Spleen (tissue), 13 donors: Measurements from ENCODE around the gene GAGE12C. TPM values are rescaled to one million over a fixed set of nuclear protein-coding genes. Genes with fewer than 3 reads are reported as not detected.
"Not testable (repeated sequence)": the region's sequence is repeated elsewhere in the genome, so short reads cannot be mapped to it uniquely, and the experiment has no call there.

Experiments used
- DNase-seq: peaks from one replicate; pipeline ENCODE4 v3.0.0-alpha.2; 2020
- H3K27ac ChIP-seq, 8 donors: fragments of 200-600 bp; sonication (generic) in 7 of 8; 1 replicate in 4 of 8; 2 replicates in 4 of 8; pipeline versions ENCODE4 v1.5.0 to v1.8.0; 2016 to 2021; ENCODE audit warnings: inconsistent platforms in 4 of 8, mild to moderate bottlenecking in 4 of 8, moderate library complexity in 1 of 8
- H3K27me3 ChIP-seq, 7 donors: fragments of 200-600 bp; sonication (generic) in 6 of 7; replicated peaks in 1 of 7; 1 replicate in 4 of 7; 2 replicates in 3 of 7; pipeline versions ENCODE4 v1.5.0 to v1.8.0; 2016 to 2021; ENCODE audit warnings: inconsistent platforms in 3 of 7, mild to moderate bottlenecking in 1 of 7
- H3K36me3 ChIP-seq, 6 donors: fragments of 200-600 bp; sonication (generic) in 5 of 6; 1 replicate in 4 of 6; 2 replicates in 2 of 6; pipeline versions ENCODE4 v1.5.0 to v1.8.0; 2016 to 2021; ENCODE audit warnings: inconsistent platforms in 2 of 6
- H3K4me1 ChIP-seq, 6 donors: fragments of 200-600 bp; sonication (generic) in 5 of 6; 1 replicate in 3 of 6; 2 replicates in 3 of 6; pipeline versions ENCODE4 v1.5.0 to v1.8.0; 2016 to 2021; ENCODE audit warnings: inconsistent platforms in 3 of 6
- H3K4me3 ChIP-seq, 8 donors: fragments of 200-600 bp; sonication (generic) in 7 of 8; 1 replicate in 4 of 8; 2 replicates in 4 of 8; pipeline versions ENCODE4 v1.5.0 to v1.8.0; 2016 to 2021; ENCODE audit warnings: inconsistent platforms in 4 of 8, mild to moderate bottlenecking in 4 of 8, moderate library complexity in 2 of 8
- H3K9me3 ChIP-seq, 8 donors: fragments of 200-600 bp; sonication (generic) in 7 of 8; 1 replicate in 4 of 8; 2 replicates in 4 of 8; pipeline versions ENCODE4 v1.5.0 to v1.8.0; 2016 to 2021; ENCODE audit warnings: inconsistent platforms in 4 of 8
- WGBS, 5 donors: extraction: QIAGEN DNeasy Blood & Tissue Kit in 3 of 5; methylation state at CpG; one replicate each; pipeline versions ENCODE4 v1.1.5 to v1.1.7; 2013 to 2018; 5-methylcytosine and 5-hydroxymethylcytosine counted together
- intact Hi-C: fragments of 100-400 bp; cut with DNase I; formaldehyde crosslinking; loops from one replicate; pipeline ENCODE4 v1.15.0; 2023; ENCODE audit warnings: low total_unique reads
- long read RNA-seq, 2 donors: transcript quantifications; one replicate each; lab custom pipeline, GENCODE V29; 2026
- polyA plus RNA-seq, 3 donors: library from polyadenylated mRNA; stranded (reverse); fragments of 200-250 nt; gene quantifications; one replicate each; pipeline ENCODE4 v1.2.1, GENCODE V29; 2013
- small RNA-seq, 4 donors: library from RNA; depleted of rRNA; stranded (forward); fragments of <200 nt; gene quantifications; one replicate each; pipeline ENCODE3, GENCODE V24; 2016
- total RNA-seq, 7 donors: library from RNA; depleted of rRNA in 3 of 7; stranded (reverse); fragments of >200 nt in 3 of 7; fragmentation: NEBNext Ultra II Directional in 4 of 7; extraction: Animal tissue kit (Norgen Biotek cat#: 25700) in 4 of 7; gene quantifications; one replicate each; pipeline versions ENCODE4 v1.1.0 to v1.2.1, GENCODE V29; 2016 to 2021
- donor health status: healthy with polysubstance abuse.
- donor health status: DM: no; HTN: no; CAD: no; lungs with moderate emphysema.
- donor health status: DM: no; HTN: no; CAD: no.
- donor health status: Bipolar disorder and iron deficiency.
- donor health status: healthy.
- donor health status: DM: no; HTN: no; CAD: no.
- donor health status: DM: yes; HTN: yes; CAD: no.

Gene GAGE12C, protein sequence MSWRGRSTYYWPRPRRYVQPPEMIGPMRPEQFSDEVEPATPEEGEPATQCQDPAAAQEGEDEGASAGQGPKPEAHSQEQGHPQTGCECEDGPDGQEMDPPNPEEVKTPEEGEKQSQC
- total RNA-seq (not detected), polyA plus RNA-seq (not detected)
- long read RNA-seq, donor 1 = 0 reads
- long read RNA-seq, donor 2 = 0 reads

DNA sequence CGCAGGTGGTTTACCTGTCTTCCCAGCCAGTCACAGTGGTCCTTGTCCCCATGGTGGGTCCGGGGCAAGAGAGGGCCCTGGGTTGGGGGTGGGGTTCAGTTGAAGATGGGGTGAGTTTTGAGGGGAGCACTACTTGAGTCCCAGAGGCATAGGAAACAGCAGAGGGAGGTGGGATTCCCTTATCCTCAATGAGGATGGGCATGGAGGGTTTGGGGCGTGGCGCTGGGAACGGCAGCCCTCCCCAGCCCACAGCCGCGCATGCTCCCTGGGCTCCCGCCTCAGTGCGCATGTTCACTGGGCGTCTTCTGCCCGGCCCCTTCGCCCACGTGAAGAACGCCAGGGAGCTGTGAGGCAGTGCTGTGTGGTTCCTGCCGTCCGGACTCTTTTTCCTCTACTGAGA lies at the start of gene GAGE12C:
TSS of gene GAGE12C (plus strand) at position 301 of the 400 bp plus-strand sequence. CDS start 1,155 bp downstream, outside the sequence.
- DNase-seq, H3K4me3 ChIP-seq, H3K9me3 ChIP-seq, intact Hi-C loops, H3K36me3 ChIP-seq, H3K4me1 ChIP-seq, H3K27ac ChIP-seq, H3K27me3 ChIP-seq: not testable (repeated sequence)
- WGBS, 5 donors = no CpG with 5 or more reads among the region's 16 CpGs

DNA sequence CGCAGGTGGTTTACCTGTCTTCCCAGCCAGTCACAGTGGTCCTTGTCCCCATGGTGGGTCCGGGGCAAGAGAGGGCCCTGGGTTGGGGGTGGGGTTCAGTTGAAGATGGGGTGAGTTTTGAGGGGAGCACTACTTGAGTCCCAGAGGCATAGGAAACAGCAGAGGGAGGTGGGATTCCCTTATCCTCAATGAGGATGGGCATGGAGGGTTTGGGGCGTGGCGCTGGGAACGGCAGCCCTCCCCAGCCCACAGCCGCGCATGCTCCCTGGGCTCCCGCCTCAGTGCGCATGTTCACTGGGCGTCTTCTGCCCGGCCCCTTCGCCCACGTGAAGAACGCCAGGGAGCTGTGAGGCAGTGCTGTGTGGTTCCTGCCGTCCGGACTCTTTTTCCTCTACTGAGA lies 9.5 kb downstream of the GAGE12C start, which contains the start of gene GAGE12D:
TSS of gene GAGE12D (plus strand) at position 301 of the 400 bp plus-strand sequence. CDS start 1,155 bp downstream, outside the sequence.
- no CpG with 5 or more reads among the region's 16 CpGs for WGBS, 5 donors
- H3K36me3 ChIP-seq, H3K27ac ChIP-seq, H3K27me3 ChIP-seq, intact Hi-C loops, H3K4me3 ChIP-seq, DNase-seq, H3K9me3 ChIP-seq, H3K4me1 ChIP-seq: not testable (repeated sequence)

DNA sequence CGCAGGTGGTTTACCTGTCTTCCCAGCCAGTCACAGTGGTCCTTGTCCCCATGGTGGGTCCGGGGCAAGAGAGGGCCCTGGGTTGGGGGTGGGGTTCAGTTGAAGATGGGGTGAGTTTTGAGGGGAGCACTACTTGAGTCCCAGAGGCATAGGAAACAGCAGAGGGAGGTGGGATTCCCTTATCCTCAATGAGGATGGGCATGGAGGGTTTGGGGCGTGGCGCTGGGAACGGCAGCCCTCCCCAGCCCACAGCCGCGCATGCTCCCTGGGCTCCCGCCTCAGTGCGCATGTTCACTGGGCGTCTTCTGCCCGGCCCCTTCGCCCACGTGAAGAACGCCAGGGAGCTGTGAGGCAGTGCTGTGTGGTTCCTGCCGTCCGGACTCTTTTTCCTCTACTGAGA lies 19.0 kb downstream of the GAGE12C start, which contains the start of gene GAGE12E:
TSS of gene GAGE12E (plus strand) at position 301 of the 400 bp plus-strand sequence. CDS start 1,155 bp downstream, outside the sequence.
- H3K4me3 ChIP-seq, DNase-seq, H3K9me3 ChIP-seq, H3K27ac ChIP-seq, H3K4me1 ChIP-seq, intact Hi-C loops, H3K36me3 ChIP-seq, H3K27me3 ChIP-seq: not testable (repeated sequence)
- WGBS, 5 donors = no CpG with 5 or more reads among the region's 16 CpGs

DNA sequence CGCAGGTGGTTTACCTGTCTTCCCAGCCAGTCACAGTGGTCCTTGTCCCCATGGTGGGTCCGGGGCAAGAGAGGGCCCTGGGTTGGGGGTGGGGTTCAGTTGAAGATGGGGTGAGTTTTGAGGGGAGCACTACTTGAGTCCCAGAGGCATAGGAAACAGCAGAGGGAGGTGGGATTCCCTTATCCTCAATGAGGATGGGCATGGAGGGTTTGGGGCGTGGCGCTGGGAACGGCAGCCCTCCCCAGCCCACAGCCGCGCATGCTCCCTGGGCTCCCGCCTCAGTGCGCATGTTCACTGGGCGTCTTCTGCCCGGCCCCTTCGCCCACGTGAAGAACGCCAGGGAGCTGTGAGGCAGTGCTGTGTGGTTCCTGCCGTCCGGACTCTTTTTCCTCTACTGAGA lies 28.6 kb downstream of the GAGE12C start, which contains the start of gene GAGE12F:
TSS of gene GAGE12F (plus strand) at position 301 of the 400 bp plus-strand sequence. CDS start 1,155 bp downstream, outside the sequence.
- WGBS, 5 donors = no CpG with 5 or more reads among the region's 16 CpGs
- H3K4me1 ChIP-seq, H3K27me3 ChIP-seq, DNase-seq, H3K27ac ChIP-seq, H3K36me3 ChIP-seq, H3K4me3 ChIP-seq, intact Hi-C loops, H3K9me3 ChIP-seq: not testable (repeated sequence)

DNA sequence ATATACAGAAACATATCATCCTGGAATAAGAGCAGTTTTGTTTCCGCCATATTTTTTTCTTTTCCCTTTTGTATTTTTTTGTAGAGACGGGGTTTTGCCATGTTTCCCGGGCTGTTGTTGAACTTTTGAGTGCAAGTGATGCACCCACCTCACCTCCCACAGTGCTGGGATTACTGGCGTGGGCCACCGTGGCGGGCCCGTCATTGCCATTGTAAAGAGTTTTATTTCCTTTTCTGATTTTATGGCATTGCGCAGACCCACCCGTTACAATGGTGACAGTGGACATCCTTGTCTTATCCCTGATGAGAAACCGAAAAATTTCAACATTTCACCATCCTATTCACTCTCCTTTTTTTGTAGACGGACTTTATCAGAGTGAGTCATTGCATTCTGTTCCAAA lies 36.8 kb downstream of the GAGE12C start:
- H3K4me3 ChIP-seq, intact Hi-C loops, H3K27me3 ChIP-seq, H3K9me3 ChIP-seq, DNase-seq, H3K4me1 ChIP-seq, H3K36me3 ChIP-seq, H3K27ac ChIP-seq: not testable (repeated sequence)
- WGBS, 5 donors = no CpG with 5 or more reads among the region's 11 CpGs

DNA sequence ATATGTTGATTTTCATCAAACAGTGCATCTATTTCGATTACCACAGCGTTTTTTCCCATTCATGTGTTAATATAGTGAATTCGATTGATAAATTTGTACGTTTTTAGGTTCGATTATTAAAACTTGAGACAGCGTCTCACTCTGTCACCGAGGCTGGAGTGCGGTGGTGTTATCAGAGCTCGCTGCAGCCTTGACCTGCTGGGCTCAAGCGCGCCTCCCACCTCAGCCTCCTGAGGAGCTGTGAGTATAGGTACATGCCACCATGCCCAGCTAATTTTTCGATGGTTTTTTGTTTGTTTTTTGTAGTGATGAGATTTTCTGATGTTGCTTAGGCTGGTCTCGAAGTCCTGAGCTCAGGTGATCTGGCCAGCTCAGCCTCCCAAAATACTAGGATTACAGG lies 37.2 kb downstream of the GAGE12C start:
- intact Hi-C loops, H3K36me3 ChIP-seq, H3K27ac ChIP-seq, H3K4me3 ChIP-seq, H3K27me3 ChIP-seq, H3K9me3 ChIP-seq, H3K4me1 ChIP-seq, DNase-seq: not testable (repeated sequence)
- 93% methylated on average over 10 of the region's 13 CpGs; no CpG with 5 or more reads in 4 of the 5 donors for WGBS, 5 donors

DNA sequence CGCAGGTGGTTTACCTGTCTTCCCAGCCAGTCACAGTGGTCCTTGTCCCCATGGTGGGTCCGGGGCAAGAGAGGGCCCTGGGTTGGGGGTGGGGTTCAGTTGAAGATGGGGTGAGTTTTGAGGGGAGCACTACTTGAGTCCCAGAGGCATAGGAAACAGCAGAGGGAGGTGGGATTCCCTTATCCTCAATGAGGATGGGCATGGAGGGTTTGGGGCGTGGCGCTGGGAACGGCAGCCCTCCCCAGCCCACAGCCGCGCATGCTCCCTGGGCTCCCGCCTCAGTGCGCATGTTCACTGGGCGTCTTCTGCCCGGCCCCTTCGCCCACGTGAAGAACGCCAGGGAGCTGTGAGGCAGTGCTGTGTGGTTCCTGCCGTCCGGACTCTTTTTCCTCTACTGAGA lies 38.1 kb downstream of the GAGE12C start, which contains the start of gene GAGE12G:
TSS of gene GAGE12G (plus strand) at position 301 of the 400 bp plus-strand sequence. CDS start 1,155 bp downstream, outside the sequence.
- intact Hi-C loops = not testable (repeated sequence)
- WGBS, 5 donors = no CpG with 5 or more reads among the region's 16 CpGs

DNA sequence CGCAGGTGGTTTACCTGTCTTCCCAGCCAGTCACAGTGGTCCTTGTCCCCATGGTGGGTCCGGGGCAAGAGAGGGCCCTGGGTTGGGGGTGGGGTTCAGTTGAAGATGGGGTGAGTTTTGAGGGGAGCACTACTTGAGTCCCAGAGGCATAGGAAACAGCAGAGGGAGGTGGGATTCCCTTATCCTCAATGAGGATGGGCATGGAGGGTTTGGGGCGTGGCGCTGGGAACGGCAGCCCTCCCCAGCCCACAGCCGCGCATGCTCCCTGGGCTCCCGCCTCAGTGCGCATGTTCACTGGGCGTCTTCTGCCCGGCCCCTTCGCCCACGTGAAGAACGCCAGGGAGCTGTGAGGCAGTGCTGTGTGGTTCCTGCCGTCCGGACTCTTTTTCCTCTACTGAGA lies 47.7 kb downstream of the GAGE12C start, which contains the start of gene GAGE12H:
TSS of gene GAGE12H (plus strand) at position 301 of the 400 bp plus-strand sequence. CDS start 1,155 bp downstream, outside the sequence.
- H3K27me3 ChIP-seq, H3K36me3 ChIP-seq, intact Hi-C loops, H3K4me3 ChIP-seq, H3K27ac ChIP-seq, H3K9me3 ChIP-seq, DNase-seq, H3K4me1 ChIP-seq: not testable (repeated sequence)
- no CpG with 5 or more reads among the region's 16 CpGs for WGBS, 5 donors

More for the DNA sequence above, 38.1 kb downstream of the GAGE12C start, which contains the start of gene GAGE12G:
- DNase-seq, H3K4me3 ChIP-seq, H3K36me3 ChIP-seq, H3K4me1 ChIP-seq, H3K9me3 ChIP-seq, H3K27me3 ChIP-seq, H3K27ac ChIP-seq: not testable (repeated sequence)

Small RNAs within 50 kb of the gene (small RNA-seq; reads per million reads assigned to genes)
- gene GAGE12B = 0 reads per million in 4 donors

Other genes starting within 250 kb of the GAGE12C start
- not detected for gene GAGE10, start 228.5 kb upstream of the GAGE12C start, total RNA-seq
- gene GAGE10, start 228.5 kb upstream of the GAGE12C start, polyA plus RNA-seq = not detected
- gene GAGE12J, start 210.1 kb upstream of the GAGE12C start, total RNA-seq = not detected
- not detected for gene GAGE12J, start 210.1 kb upstream of the GAGE12C start, polyA plus RNA-seq
- not detected for gene GAGE13, start 200.6 kb upstream of the GAGE12C start, total RNA-seq
- gene GAGE13, start 200.6 kb upstream of the GAGE12C start, polyA plus RNA-seq = not detected
- not detected for gene GAGE12D, start 9.6 kb downstream of the GAGE12C start, total RNA-seq
- gene GAGE12D, start 9.6 kb downstream of the GAGE12C start, polyA plus RNA-seq = not detected
- gene GAGE12E, start 19.1 kb downstream of the GAGE12C start, total RNA-seq = not detected
- gene GAGE12E, start 19.1 kb downstream of the GAGE12C start, polyA plus RNA-seq = not detected
- gene GAGE12F, start 28.7 kb downstream of the GAGE12C start, total RNA-seq = not detected
- not detected for gene GAGE12F, start 28.7 kb downstream of the GAGE12C start, polyA plus RNA-seq
- gene GAGE12G, start 38.2 kb downstream of the GAGE12C start, total RNA-seq = not detected
- not detected for gene GAGE12G, start 38.2 kb downstream of the GAGE12C start, polyA plus RNA-seq
- gene GAGE12H, start 47.8 kb downstream of the GAGE12C start, total RNA-seq = not detected
- not detected for gene GAGE12H, start 47.8 kb downstream of the GAGE12C start, polyA plus RNA-seq
- gene GAGE2A, start 57.3 kb downstream of the GAGE12C start, total RNA-seq = not detected
- not detected for gene GAGE2A, start 57.3 kb downstream of the GAGE12C start, polyA plus RNA-seq
- gene GAGE1, start 66.8 kb downstream of the GAGE12C start, total RNA-seq = not detected
- gene GAGE1, start 66.8 kb downstream of the GAGE12C start, polyA plus RNA-seq = not detected
- gene PAGE1, start 163.8 kb downstream of the GAGE12C start, total RNA-seq = not detected
- not detected for gene PAGE1, start 163.8 kb downstream of the GAGE12C start, polyA plus RNA-seq